ENCODE data around the gene ANKRD13A.
"Not testable (repeated sequence)": the region's sequence is repeated elsewhere in the genome, so short reads cannot be mapped to it uniquely, and the experiment has no call there.

The ANKRD13A gene

DNA sequence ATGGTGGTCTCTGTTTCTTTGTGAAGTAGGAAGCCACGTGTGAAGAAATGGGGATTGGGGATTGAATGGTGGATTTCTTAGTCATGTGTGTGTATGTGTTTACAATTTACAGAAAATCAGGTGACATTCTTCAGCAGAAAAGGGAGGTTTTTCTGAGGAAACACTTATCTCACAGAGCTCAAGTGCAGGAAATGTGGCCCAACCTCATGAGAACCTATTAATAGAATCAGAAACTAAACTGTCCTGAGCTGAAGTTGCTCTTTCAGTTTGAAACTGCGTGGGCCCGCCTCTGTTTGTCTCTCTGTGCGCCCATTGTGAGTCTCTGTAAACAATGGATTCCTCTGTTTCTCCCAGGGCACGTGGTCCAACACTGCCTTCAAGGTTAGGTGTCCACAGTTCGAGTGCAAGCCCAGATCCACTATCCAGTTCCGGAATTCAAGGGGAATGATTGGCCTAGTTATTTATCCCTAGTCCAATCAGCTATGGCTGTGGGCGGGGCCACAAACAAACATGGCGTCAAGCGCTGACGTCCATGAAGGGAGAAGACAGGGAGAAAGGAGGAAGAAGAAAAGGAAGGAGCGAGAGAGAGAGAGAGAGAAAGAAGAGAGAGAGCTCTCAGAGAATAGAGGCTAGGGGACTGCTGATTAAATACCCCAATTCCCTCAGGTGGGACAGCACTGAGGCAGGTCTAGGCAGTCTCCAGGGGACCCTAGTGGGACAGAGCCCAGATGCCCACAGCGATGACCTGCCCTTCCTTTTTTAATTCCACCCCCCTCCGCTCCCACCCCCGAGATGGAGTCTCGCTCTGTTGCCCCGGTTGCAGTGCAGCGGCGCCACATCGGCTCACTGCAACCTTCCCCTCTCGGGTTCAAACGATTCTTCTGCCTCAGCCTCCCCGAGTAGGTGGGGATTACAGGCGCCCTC lies 80.5 kb downstream of the ANKRD13A start:
- peak; percentile 88 for DNase-seq (ENCODE audit: low spot score)

DNA sequence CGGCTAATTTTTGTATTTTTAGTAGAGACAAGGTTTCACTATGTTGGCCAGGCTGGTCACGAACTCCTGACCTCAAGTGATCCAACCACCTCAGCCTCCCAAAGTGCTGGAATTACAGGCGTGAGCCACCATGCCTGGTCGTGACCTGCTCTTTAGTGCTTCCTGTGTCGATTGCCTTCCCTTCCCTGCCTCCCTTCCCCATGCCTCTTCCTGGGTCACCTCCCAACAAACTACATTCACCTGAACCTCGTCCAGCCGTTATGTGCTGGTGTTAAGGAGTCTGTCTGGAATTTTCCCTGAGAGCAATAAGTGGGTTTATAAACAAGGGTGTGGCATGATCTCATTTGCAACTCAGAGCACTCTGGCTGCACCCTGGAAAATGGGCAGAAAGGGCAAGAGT lies 81.2 kb downstream of the ANKRD13A start:
- DNase-seq (ENCODE audit: low spot score) = no peak

DNA sequence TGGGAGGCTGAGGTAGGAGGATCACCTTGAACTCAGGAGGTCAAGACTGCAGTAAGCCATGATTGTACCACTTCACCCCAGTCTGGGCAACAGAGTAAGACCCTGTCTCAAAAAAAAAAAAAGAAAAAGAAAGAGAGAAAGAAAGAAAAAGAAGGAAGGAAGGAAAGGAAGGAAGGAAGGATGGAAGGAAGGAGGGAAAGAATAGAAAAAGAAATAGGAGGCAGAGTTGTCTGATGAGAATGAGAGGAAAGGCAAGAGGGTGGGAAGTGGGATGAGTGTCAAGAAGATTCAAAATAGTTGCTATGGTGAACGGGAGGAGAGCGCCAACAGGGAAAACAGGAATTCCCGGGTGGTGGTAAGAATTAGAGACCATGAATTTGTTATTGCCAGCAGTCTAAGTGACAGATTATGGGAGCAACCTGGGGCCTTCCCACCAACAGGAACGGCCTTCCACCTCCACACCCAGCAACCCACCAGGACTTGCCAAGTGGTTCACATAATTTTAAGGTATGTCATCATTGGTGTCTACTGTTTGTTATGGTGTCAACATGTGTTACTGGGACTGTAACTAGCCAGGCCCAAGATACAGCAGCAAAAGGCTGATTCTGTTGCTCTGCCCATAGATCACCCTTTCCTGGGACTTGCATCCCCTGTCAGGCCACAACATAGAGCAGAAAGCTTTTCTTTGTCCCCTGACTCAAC lies 85.2 kb downstream of the ANKRD13A start:
- no peak for DNase-seq (ENCODE audit: low spot score)

DNA sequence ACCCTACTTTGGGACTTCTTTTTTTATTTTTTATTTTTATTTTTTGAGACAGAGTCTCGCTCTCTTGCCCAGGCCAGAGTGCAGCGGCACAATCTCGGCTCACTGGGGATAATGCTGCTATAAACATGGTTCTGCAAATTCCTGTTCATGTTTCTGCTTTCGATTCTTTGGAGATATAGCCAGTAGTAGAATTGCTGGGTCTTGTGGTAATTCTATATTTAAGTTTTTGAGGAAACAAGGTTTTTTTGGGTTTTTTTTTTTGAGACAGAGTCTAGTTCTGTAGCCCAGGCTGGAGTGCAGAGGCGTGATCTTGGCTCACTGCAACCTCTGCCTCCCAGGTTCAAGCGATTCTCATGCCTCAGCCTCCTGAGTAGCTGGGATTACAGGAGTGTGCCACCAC lies 89.0 kb downstream of the ANKRD13A start:
- not testable (repeated sequence) for DNase-seq (ENCODE audit: low spot score)

DNA sequence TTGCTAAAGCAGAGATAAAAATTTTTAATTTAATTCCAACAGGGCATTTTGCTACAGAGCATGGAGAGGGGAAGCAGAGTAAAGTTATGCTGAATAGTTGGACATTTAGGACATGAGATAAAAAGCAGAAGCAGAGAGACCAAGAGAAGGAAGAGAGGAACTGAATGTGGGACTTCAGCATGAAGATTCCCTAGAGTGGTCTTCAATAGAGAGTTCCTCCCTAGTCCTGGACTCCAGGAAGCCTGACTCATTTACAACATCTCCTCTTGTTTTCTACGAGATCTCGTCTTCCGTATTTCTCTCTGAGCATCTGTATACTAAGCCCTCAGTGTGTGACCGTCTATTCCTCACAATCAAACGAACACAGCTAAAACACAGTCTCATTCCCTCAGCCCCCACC lies 89.7 kb downstream of the ANKRD13A start:
- no peak for DNase-seq (ENCODE audit: low spot score)

All from activated CD4-positive, alpha-beta T cell treated with anti-CD3 and anti-CD28 coated beads, Interleukin-2, Interleukin-4, amounts not matched to agents 100 ng/mL and 50 ng/mL, durations not matched to agents 16 hours and 8 hours (primary cell).